ENCODE results near the gene SP140L. TPM values are rescaled to one million over a fixed set of nuclear protein-coding genes. Genes with fewer than 3 reads are reported as not detected.
A peak's percentile ranks its signal among the peaks of the same experiment; 100 is the strongest.

Gene SP140L
- total and polyA plus RNA-seq, 2 of the 8 experiments (the other 6 are each of a cell fraction or from before 2014, with no cell fraction given) = 0.36 to 1.5 TPM

DNA sequence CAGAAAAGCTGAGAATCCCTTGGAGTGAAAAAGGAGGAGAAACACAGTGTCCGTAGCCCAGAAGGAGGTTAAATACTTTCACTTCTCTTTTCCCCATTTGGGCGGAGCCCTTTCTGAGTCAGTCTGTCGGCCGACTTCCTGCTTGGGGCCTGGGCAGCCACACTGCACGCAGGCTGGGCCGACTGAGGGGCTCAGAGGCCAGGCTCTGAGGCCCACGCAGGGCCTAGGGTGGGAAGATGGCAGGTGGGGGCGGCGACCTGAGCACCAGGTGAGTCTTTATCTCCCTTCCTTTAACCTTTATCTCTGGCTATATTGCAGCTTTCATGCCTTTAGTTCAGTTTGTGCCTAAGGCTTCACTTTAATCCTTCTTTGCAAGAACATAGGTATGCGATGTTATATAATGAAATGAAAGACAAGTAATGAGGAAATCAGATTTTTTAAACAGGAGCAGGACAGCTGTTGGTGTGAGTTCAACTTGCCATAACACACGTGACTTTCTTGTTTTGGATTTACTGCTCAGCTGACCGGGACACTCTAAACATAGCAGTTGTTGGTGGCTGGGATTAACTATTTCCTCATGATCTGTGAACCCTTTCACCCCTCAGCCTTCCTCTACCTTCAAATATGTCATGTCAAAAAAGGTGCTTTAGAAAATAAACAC lies 89.2 kb downstream of the SP140L start, which contains the start of gene SP100:
TSS of gene SP100 (plus strand) at position 141 of the 661 bp plus-strand sequence. CDS start at position 237, 96 bp downstream.
- no peak within 1 kb of the TSS for H3K4me3 ChIP-seq (ENCODE audit: extremely low read depth in 1 of 4, insufficient read depth in 2 of 4, low read depth in 3 of 4, low read length in 4 of 4)
- no peaks in the 10 kb centered on the region for H4K20me1 ChIP-seq (replicated peaks in 1 of 2; ENCODE audit: control insufficient read depth in 1 of 2, insufficient read depth in 2 of 2, low read length in 2 of 2)
- H3K27me3 ChIP-seq (replicated peaks in 1 of 4; ENCODE audit: control insufficient read depth in 3 of 4, extremely low read depth in 1 of 4, insufficient read depth in 3 of 4, low read length in 3 of 4) = peaks cover 1 to 17% (median 14%) of the 10 kb centered on the region in 4 experiments
- no peaks in the 10 kb centered on the region for H3K79me2 ChIP-seq (ENCODE audit: control insufficient read depth in 1 of 2, insufficient read depth in 2 of 2, low read length in 2 of 2)
- H2BK20ac ChIP-seq (ENCODE audit: low read length) = no peak within 1 kb of the TSS
- no peak for FAIRE-seq
- no peak within 1 kb of the TSS for H4K8ac ChIP-seq (ENCODE audit: extremely low read depth, insufficient read depth, low read length)
- no peaks in the 10 kb centered on the region for H3K9me3 ChIP-seq (ENCODE audit: insufficient read depth in 2 of 2, low read depth in 1 of 2, low read length in 1 of 2)
- H2BK12ac ChIP-seq (ENCODE audit: low read depth, low read length) = no peak within 1 kb of the TSS
- no peak within 1 kb of the TSS for H3K18ac ChIP-seq (ENCODE audit: extremely low read depth, low read length)
- no peaks in the 10 kb centered on the region for H3K79me1 ChIP-seq (ENCODE audit: low read depth, low read length)
- H2BK15ac ChIP-seq (ENCODE audit: low read length) = no peak within 1 kb of the TSS
- no peak within 1 kb of the TSS for H3K27ac ChIP-seq (ENCODE audit: low read depth, low read length)
- H3K4ac ChIP-seq (replicated peaks; ENCODE audit: insufficient read length, low read depth, low read length) = no peak within 1 kb of the TSS
- no peak within 1 kb of the TSS for H4K5ac ChIP-seq (ENCODE audit: insufficient read length, low read depth, low read length)
- no peak within 1 kb of the TSS for H3K23ac ChIP-seq (ENCODE audit: insufficient read length)
- DNase-seq (ENCODE audit: low read depth in 1 of 2, low spot score in 2 of 2) = no peak
- H2AFZ ChIP-seq (ENCODE audit: low read length) = 0 out of 2 replicates have a peak within 1 kb of the TSS, but pooled peaks have one; percentile 2
- POLR2A ChIA-PET (ENCODE audit: partially characterized antibody) = no interaction called here
- H3K4me1 ChIP-seq (replicated peaks in 1 of 4; ENCODE audit: control insufficient read depth in 3 of 4, insufficient read depth in 4 of 4, low read length in 3 of 4) = peaks cover 0 to 9% (median under 1%) of the 10 kb centered on the region in 4 experiments; a peak in 1 of 7 replicates
- H3K36me3 ChIP-seq (ENCODE audit: control insufficient read depth in 2 of 4, insufficient read depth in 4 of 4, low read length in 3 of 4) = no peaks in the 10 kb centered on the region
- H2BK120ac ChIP-seq (replicated peaks; ENCODE audit: low read depth, low read length) = no peak within 1 kb of the TSS
- H3K23me2 ChIP-seq (ENCODE audit: low read depth, low read length) = peaks cover 7% of the 10 kb centered on the region; the same call in 1 of the 2 replicates
- WGBS, 2 experiments (ENCODE audit: extremely low coverage in 1 of 2, insufficient coverage in 1 of 2, insufficient read length in 1 of 2, insufficient replicate concordance in 2 of 2, low coverage in 1 of 2, low lambda C conversion rate in 2 of 2, missing lambda C conversion rate in 1 of 2) = 86% methylated on average over 12 of the region's 12 CpGs; no CpG with 5 or more reads in 1 of the 2 experiments
- H3K9ac ChIP-seq (replicated peaks in 1 of 4; ENCODE audit: extremely low read depth in 1 of 4, low read depth in 3 of 4, low read length in 3 of 4) = no peak within 1 kb of the TSS
- H4K91ac ChIP-seq (replicated peaks; ENCODE audit: insufficient read length, low read length) = no peak within 1 kb of the TSS
- H3K4me2 ChIP-seq (ENCODE audit: insufficient read depth in 1 of 2, low read depth in 2 of 2, low read length in 2 of 2) = no peak within 1 kb of the TSS
- H3K56ac ChIP-seq (replicated peaks; ENCODE audit: insufficient read length, low read depth, low read length) = no peak within 1 kb of the TSS
- no peak within 1 kb of the TSS for H2AK5ac ChIP-seq (ENCODE audit: low read depth, low read length)
- CTCF ChIA-PET (ENCODE audit: partially characterized antibody) = no interaction called here
- H3K14ac ChIP-seq (ENCODE audit: insufficient read length) = no peak within 1 kb of the TSS
- H2BK5ac ChIP-seq (ENCODE audit: low read depth, low read length) = no peak within 1 kb of the TSS
- no peak for TF ChIP-seq TAF1 (IDR thresholded peaks at IDR 0.05; ENCODE audit: low read depth, low read length)
- no peak for TF ChIP-seq EP300 (IDR thresholded peaks at IDR 0.05; ENCODE audit: borderline replicate concordance in 1 of 2, low read depth in 2 of 2, low read length in 2 of 2)
- no peak for TF ChIP-seq EGR1 (IDR thresholded peaks at IDR 0.05; ENCODE audit: borderline replicate concordance, low read depth, low read length)
- no peak for TF ChIP-seq RXRA (IDR thresholded peaks at IDR 0.05; ENCODE audit: insufficient read depth, low read depth, low read length)
- TF ChIP-seq EZH2 (IDR thresholded peaks at IDR 0.05; ENCODE audit: low read depth, low read length, severe bottlenecking) = no peak

Data from H1 (cell line).